K562 (cell line): Measurements from ENCODE around the gene MAST3. TPM values are rescaled to one million over a fixed set of nuclear protein-coding genes. Genes with fewer than 3 reads are reported as not detected.

Source experiments
- ARID4B ChIP-seq: sonication (generic); formaldehyde crosslinking; IDR thresholded peaks from 2 replicates; pipeline ENCODE4 v1.8.0; 2022; ENCODE audit warnings: mild to moderate bottlenecking, missing genetic modification reagents
- CBFA2T2 ChIP-seq: fragments of 450-650 bp; conservative IDR thresholded peaks from 2 replicates; pipeline ENCODE4 v1.6.1; 2017; ENCODE audit warnings: mild to moderate bottlenecking
- HES1 ChIP-seq: fragments of 450-650 bp; IDR thresholded peaks from 2 replicates; pipeline ENCODE4 v1.6.1; 2016; ENCODE audit warnings: low read depth, mild to moderate bottlenecking, moderate library complexity
- NFE2 ChIP-seq: IDR thresholded peaks from 2 replicates; pipeline ENCODE4 v1.6.1; 2014; ENCODE audit warnings: antibody characterized with exemption, low read depth
- SMAD4 ChIP-seq: fragments of 250-450 bp; sonication (Bioruptor Pico); conservative IDR thresholded peaks from 2 replicates; pipeline ENCODE4 v1.8.0; 2021; ENCODE audit warnings: inconsistent platforms, mild to moderate bottlenecking, moderate library complexity
- SREBF1 ChIP-seq: fragments of 150-350 bp; IDR thresholded peaks from 2 replicates; pipeline ENCODE4 v1.6.1; 2014; ENCODE audit warnings: antibody characterized with exemption, low read depth, low read length, borderline replicate concordance
- TFAM ChIP-seq: fragments of 250-450 bp; sonication (Bioruptor Pico); conservative IDR thresholded peaks from 2 replicates; pipeline ENCODE4 v1.5.0; 2021; ENCODE audit warnings: mild to moderate bottlenecking, moderate library complexity
- YY1 ChIP-seq, 3 experiments: IDR thresholded peaks; 2 replicates each; pipeline ENCODE4 v1.6.1; 2011; ENCODE audit warnings: low read length in 2 of 3, mild to moderate bottlenecking in 2 of 3, moderate library complexity in 2 of 3, borderline replicate concordance in 1 of 3, control low read depth in 1 of 3, low read depth in 1 of 3; ENCODE audit not compliant: insufficient read depth in 3 of 3, insufficient replicate concordance in 2 of 3, control insufficient read depth in 1 of 3, insufficient read length in 1 of 3; ENCODE audit errors: extremely low read depth in 1 of 3
- ZFP36 ChIP-seq: fragments of 150-350 bp; IDR thresholded peaks from 2 replicates; pipeline ENCODE4 v1.6.1; 2018; ENCODE audit warnings: low read length, low read depth; ENCODE audit not compliant: partially characterized antibody
- ZNF133 ChIP-seq: fragments of 250-450 bp; sonication (Bioruptor Pico); IDR thresholded peaks from 2 replicates; pipeline ENCODE4 v1.4.0; 2020; ENCODE audit warnings: mild to moderate bottlenecking
- ZNF253 ChIP-seq: fragments of 250-450 bp; sonication (Bioruptor Pico); conservative IDR thresholded peaks from 2 replicates; pipeline ENCODE4 v1.6.1; 2021; ENCODE audit warnings: mild to moderate bottlenecking
- ZNF780A ChIP-seq: fragments of 250-450 bp; sonication (Bioruptor Pico); IDR thresholded peaks from 2 replicates; pipeline ENCODE4 v1.5.0; 2021; ENCODE audit warnings: mild to moderate bottlenecking
- polyA plus RNA-seq, 8 experiments: library from polyadenylated mRNA; depleted of rRNA in 4 of 8; stranded (reverse) in 5 of 8; unstranded in 3 of 8; fragments of >200 nt; fragmentation: Nextera tagmentation in 2 of 8; fragmentation: Illumina TruSeq in 1 of 8; extraction: Ambion mirVana in 2 of 8; extraction: Trizol in 1 of 8; gene quantifications; 2 replicates each; pipeline versions ENCODE4 v1.2.1 to v1.2.3, GENCODE V29; 2011 to 2014; ENCODE audit warnings: inconsistent platforms in 1 of 8, missing spikeins in 1 of 8
- total RNA-seq, 7 experiments: library from RNA; depleted of rRNA in 6 of 7; stranded (reverse); fragments of >200 nt in 6 of 7; fragmentation: Illumina TruSeq in 2 of 7; extraction: Trizol in 2 of 7; gene quantifications; 2 replicates each; pipeline versions ENCODE4 v1.2.1 to v1.2.3, GENCODE V29; 2011 to 2021; ENCODE audit warnings: low replicate concordance in 1 of 7
- TF ChIP-seq, protein P1 (sequence below), 2 experiments: fragments of 450-650 bp in 1 of 2; IDR thresholded peaks; 2 replicates each; pipeline ENCODE4 v1.6.1; 2011 to 2017; ENCODE audit warnings: low read depth in 2 of 2, antibody characterized with exemption in 1 of 2, borderline replicate concordance in 1 of 2, low read length in 1 of 2, mild to moderate bottlenecking in 1 of 2, mixed read lengths in 1 of 2; ENCODE audit not compliant: control insufficient read depth in 1 of 2
- TF ChIP-seq, protein P2 (sequence below): sonication (generic); formaldehyde crosslinking; IDR thresholded peaks from 2 replicates; pipeline ENCODE4 v1.8.1; 2023; ENCODE audit warnings: mild to moderate bottlenecking, missing genetic modification reagents
- TF ChIP-seq, protein P3 (sequence below): fragments of 450-650 bp; IDR thresholded peaks from 2 replicates; pipeline ENCODE4 v1.6.1; 2017; ENCODE audit warnings: antibody characterized with exemption

Gene MAST3
- total and polyA plus RNA-seq, 9 of the 15 experiments (the other 6 are each of a cell fraction or from before 2014, with no cell fraction given): 0.94 to 9.9 (median 2.4) TPM

DNA sequence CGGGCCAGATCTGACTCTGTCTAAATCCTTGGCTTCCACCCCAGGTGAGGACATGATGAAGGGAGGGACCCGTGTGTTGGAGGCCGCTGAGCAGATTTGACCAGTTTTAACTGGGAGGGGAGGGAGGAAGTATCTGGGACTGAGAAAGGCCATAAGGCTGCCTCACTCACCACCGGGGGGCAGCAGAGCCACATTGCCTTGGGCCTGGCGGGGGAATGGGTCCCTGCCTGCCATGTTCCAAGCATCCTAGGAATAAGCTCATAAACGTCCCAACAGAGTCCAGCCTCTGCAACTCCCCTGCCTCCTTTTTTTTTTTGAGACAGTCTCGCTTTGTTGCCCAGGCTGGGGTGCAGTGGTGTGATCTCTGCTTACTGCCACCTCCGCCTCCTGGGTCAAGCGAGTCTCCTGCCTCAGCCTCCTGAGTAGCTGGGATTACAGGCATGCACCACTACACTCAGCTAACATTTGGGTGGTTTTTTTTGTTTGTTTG, 15.5 kb downstream of the MAST3 start (continued):
- TF ChIP-seq, protein P1, sequence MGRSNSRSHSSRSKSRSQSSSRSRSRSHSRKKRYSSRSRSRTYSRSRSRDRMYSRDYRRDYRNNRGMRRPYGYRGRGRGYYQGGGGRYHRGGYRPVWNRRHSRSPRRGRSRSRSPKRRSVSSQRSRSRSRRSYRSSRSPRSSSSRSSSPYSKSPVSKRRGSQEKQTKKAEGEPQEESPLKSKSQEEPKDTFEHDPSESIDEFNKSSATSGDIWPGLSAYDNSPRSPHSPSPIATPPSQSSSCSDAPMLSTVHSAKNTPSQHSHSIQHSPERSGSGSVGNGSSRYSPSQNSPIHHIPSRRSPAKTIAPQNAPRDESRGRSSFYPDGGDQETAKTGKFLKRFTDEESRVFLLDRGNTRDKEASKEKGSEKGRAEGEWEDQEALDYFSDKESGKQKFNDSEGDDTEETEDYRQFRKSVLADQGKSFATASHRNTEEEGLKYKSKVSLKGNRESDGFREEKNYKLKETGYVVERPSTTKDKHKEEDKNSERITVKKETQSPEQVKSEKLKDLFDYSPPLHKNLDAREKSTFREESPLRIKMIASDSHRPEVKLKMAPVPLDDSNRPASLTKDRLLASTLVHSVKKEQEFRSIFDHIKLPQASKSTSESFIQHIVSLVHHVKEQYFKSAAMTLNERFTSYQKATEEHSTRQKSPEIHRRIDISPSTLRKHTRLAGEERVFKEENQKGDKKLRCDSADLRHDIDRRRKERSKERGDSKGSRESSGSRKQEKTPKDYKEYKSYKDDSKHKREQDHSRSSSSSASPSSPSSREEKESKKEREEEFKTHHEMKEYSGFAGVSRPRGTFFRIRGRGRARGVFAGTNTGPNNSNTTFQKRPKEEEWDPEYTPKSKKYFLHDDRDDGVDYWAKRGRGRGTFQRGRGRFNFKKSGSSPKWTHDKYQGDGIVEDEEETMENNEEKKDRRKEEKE (IDR thresholded peaks at IDR 0.05; ENCODE audit: borderline replicate concordance in 1 of 2, control insufficient read depth in 1 of 2, low read depth in 2 of 2, low read length in 1 of 2): no peak
- no peak for TF ChIP-seq CBFA2T2
- TF ChIP-seq TFAM (CRISPR knock-in tag): no peak
- no peak for TF ChIP-seq ZNF253 (CRISPR knock-in tag)
- no peak for TF ChIP-seq ZNF133 (CRISPR knock-in tag)
- TF ChIP-seq YY1 (IDR thresholded peaks at IDR 0.05; ENCODE audit: borderline replicate concordance in 1 of 3, control insufficient read depth in 1 of 3, extremely low read depth in 1 of 3, insufficient read depth in 3 of 3, insufficient read length in 1 of 3, insufficient replicate concordance in 2 of 3, low read depth in 1 of 3, low read length in 2 of 3): peak in 2 of 3 experiments; percentile 67 to 77
- no peak for TF ChIP-seq HES1
- TF ChIP-seq, protein P2, sequence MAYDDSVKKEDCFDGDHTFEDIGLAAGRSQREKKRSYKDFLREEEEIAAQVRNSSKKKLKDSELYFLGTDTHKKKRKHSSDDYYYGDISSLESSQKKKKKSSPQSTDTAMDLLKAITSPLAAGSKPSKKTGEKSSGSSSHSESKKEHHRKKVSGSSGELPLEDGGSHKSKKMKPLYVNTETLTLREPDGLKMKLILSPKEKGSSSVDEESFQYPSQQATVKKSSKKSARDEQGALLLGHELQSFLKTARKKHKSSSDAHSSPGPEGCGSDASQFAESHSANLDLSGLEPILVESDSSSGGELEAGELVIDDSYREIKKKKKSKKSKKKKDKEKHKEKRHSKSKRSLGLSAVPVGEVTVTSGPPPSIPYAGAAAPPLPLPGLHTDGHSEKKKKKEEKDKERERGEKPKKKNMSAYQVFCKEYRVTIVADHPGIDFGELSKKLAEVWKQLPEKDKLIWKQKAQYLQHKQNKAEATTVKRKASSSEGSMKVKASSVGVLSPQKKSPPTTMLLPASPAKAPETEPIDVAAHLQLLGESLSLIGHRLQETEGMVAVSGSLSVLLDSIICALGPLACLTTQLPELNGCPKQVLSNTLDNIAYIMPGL (CRISPR knock-in tag): no peak
- no peak for TF ChIP-seq ZNF780A (CRISPR knock-in tag)
- TF ChIP-seq, protein P3, sequence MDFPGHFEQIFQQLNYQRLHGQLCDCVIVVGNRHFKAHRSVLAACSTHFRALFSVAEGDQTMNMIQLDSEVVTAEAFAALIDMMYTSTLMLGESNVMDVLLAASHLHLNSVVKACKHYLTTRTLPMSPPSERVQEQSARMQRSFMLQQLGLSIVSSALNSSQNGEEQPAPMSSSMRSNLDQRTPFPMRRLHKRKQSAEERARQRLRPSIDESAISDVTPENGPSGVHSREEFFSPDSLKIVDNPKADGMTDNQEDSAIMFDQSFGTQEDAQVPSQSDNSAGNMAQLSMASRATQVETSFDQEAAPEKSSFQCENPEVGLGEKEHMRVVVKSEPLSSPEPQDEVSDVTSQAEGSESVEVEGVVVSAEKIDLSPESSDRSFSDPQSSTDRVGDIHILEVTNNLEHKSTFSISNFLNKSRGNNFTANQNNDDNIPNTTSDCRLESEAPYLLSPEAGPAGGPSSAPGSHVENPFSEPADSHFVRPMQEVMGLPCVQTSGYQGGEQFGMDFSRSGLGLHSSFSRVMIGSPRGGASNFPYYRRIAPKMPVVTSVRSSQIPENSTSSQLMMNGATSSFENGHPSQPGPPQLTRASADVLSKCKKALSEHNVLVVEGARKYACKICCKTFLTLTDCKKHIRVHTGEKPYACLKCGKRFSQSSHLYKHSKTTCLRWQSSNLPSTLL: no peak
- TF ChIP-seq NFE2: no peak
- no peak for TF ChIP-seq SREBF1
- TF ChIP-seq SMAD4 (CRISPR knock-in tag): no peak
- TF ChIP-seq ZFP36: peak; percentile 6
- no peak for TF ChIP-seq ARID4B (CRISPR knock-in tag)
